ENCODE measurements around the gene OTULIN.

GRCh38 chr5:14630671-14631070 is 33.8 kb upstream of the OTULIN start:
- no peak for TF ChIP-seq POLR2A (IDR thresholded peaks at IDR 0.05)
- TF ChIP-seq, protein P1, sequence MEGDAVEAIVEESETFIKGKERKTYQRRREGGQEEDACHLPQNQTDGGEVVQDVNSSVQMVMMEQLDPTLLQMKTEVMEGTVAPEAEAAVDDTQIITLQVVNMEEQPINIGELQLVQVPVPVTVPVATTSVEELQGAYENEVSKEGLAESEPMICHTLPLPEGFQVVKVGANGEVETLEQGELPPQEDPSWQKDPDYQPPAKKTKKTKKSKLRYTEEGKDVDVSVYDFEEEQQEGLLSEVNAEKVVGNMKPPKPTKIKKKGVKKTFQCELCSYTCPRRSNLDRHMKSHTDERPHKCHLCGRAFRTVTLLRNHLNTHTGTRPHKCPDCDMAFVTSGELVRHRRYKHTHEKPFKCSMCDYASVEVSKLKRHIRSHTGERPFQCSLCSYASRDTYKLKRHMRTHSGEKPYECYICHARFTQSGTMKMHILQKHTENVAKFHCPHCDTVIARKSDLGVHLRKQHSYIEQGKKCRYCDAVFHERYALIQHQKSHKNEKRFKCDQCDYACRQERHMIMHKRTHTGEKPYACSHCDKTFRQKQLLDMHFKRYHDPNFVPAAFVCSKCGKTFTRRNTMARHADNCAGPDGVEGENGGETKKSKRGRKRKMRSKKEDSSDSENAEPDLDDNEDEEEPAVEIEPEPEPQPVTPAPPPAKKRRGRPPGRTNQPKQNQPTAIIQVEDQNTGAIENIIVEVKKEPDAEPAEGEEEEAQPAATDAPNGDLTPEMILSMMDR (IDR thresholded peaks at IDR 0.05), result no peak

Measured in uterus (tissue), 2 donors.